T-helper 2 cell treated with Interferon-gamma antibody and Interleukin-4, amounts not matched to agents 100 ng/mL and 5 ng/mL, for 36 hours (primary cell): Measurements from ENCODE around the gene RIN3. TPM values are rescaled to one million over a fixed set of nuclear protein-coding genes. Genes with fewer than 3 reads are reported as not detected.

Experiments
- intact Hi-C: fragments of 100-400 bp; cut with micrococcal nuclease; formaldehyde crosslinking; loops from one replicate; pipeline ENCODE4 v1.15.1; 2023
- total RNA-seq: library from RNA; stranded (reverse); gene quantifications from 2 replicates; pipeline ENCODE4 v1.2.3, GENCODE V29; 2022

Gene RIN3
- total RNA-seq, 1 donor from 2014 or later = 35.4 TPM

DNA sequence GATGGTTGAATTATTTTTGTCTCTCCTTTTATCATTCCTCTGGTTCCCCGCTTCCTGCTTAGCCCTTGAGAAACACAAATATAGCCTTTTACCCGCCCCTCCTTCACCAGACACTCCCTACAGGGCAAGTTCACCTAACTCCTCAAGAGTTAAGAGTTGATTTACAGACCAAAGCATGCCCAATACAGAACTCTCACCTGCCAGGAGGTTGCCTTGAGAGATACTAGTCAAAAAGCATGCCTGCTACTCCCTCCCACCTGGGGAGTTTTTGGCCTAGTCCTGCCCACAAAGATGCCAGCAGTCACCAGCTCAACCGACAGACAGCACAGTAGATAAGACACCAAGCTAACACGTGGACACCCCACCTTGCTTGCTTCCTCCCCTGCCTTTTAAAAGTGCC lies 223.6 kb downstream of the RIN3 start:
- intact Hi-C loops = no loop called here

DNA sequence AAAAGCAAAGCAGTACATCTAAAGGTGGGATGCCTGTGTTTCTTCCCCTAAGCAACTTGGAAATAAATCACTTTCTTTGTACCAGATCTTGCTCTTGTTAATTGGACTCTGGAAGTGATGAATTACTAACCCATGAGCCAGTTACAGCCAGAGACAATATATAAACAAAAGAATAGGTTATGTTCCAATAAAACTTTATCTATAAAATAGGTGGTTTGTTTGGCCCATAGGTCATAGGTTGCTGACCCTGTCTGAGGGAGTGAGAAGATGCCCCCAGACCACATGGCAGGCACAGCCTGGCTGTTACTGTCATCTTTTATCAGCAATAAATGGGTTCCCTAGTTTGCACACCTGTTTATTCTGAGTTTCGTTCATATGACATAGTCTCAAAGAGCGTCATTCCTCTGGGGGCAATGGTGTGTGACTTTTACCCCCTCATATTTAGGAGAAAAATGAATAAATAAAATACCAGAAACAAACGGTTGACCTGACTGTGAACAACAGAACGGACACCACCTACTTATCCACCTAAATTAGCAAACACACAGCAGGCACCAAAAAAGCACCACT lies 224.1 kb downstream of the RIN3 start:
- intact Hi-C loops = no loop called here

Other genes starting within 250 kb of the RIN3 start
- not detected in 2 replicates for gene SLC24A4, start 190.6 kb upstream of the RIN3 start, total RNA-seq
- 1.4 and 2.0 TPM in 2 replicates for gene LGMN, start 234.8 kb downstream of the RIN3 start, total RNA-seq